GM08714 (cell line): ENCODE data around the gene CRYL1.
"Not testable (repeated sequence)": the region's sequence is repeated elsewhere in the genome, so short reads cannot be mapped to it uniquely, and the experiment has no call there.

Experiments
- H3K4me3 ChIP-seq: fragments of 200-500 bp; sonication (Bioruptor generic); 2 replicates; pipeline ENCODE4 v1.5.1; 2014; ENCODE audit warnings: mild to moderate bottlenecking, low read length, inconsistent platforms
- ZNF274 ChIP-seq: IDR thresholded peaks from 2 replicates; pipeline ENCODE4 v1.6.1; 2012; ENCODE audit warnings: mild to moderate bottlenecking, low read depth, low read length

The CRYL1 gene

GRCh38 chr13:20436505-20436904 is 89.2 kb downstream of the CRYL1 start:
- no peak overlapping the region for H3K4me3 ChIP-seq
- TF ChIP-seq ZNF274 = no peak

- no peak for TF ChIP-seq ZNF274
- no peak overlapping the region for H3K4me3 ChIP-seq
Measured at GRCh38 chr13:20435616-20436368, 89.9 kb downstream of the CRYL1 start.

GRCh38 chr13:20434210-20434609 is 91.4 kb downstream of the CRYL1 start:
- H3K4me3 ChIP-seq = not testable (repeated sequence)

- no peak for TF ChIP-seq ZNF274
- H3K4me3 ChIP-seq = no peak overlapping the region
Measured at GRCh38 chr13:20431687-20432384, 93.8 kb downstream of the CRYL1 start.

GRCh38 chr13:20431080-20431479 is 94.6 kb downstream of the CRYL1 start:
- TF ChIP-seq ZNF274 = no peak
- no peak overlapping the region for H3K4me3 ChIP-seq

- H3K4me3 ChIP-seq = no peak overlapping the region
- TF ChIP-seq ZNF274 = no peak
Measured at GRCh38 chr13:20430296-20430695, 95.4 kb downstream of the CRYL1 start.

GRCh38 chr13:20429682-20430081 is 96.0 kb downstream of the CRYL1 start:
- no peak for TF ChIP-seq ZNF274
- no peak overlapping the region for H3K4me3 ChIP-seq

GRCh38 chr13:20428666-20429644 is 96.7 kb downstream of the CRYL1 start:
- no peak for TF ChIP-seq ZNF274
- H3K4me3 ChIP-seq = no peak overlapping the region

GRCh38 chr13:20426766-20427448 is 98.8 kb downstream of the CRYL1 start:
- H3K4me3 ChIP-seq = no peak overlapping the region

GRCh38 chr13:20425819-20426219 is 99.8 kb downstream of the CRYL1 start:
- no peak overlapping the region for H3K4me3 ChIP-seq
- TF ChIP-seq ZNF274 = no peak

More at GRCh38 chr13:20426766-20427448, 98.8 kb downstream of the CRYL1 start:
- TF ChIP-seq ZNF274 = no peak

- TF ChIP-seq ZNF274 = no peak
- H3K4me3 ChIP-seq = no peak overlapping the region
Measured at GRCh38 chr13:20424949-20425348, 100.7 kb downstream of the CRYL1 start.

- H3K4me3 ChIP-seq = no peak overlapping the region
- TF ChIP-seq ZNF274 = no peak
Measured at GRCh38 chr13:20424559-20424852, 101.2 kb downstream of the CRYL1 start.

- no peak overlapping the region for H3K4me3 ChIP-seq
- no peak for TF ChIP-seq ZNF274
Measured at GRCh38 chr13:20422362-20422761, 103.3 kb downstream of the CRYL1 start.

GRCh38 chr13:20420938-20421337 is 104.7 kb downstream of the CRYL1 start:
- no peak overlapping the region for H3K4me3 ChIP-seq
- no peak for TF ChIP-seq ZNF274

GRCh38 chr13:20418953-20419352 is 106.7 kb downstream of the CRYL1 start:
- no peak overlapping the region for H3K4me3 ChIP-seq
- TF ChIP-seq ZNF274 = no peak
